ENCODE measurements around the gene CTSS.
A peak's percentile ranks its signal among the peaks of the same experiment; 100 is the strongest.
"Not testable (repeated sequence)": the region's sequence is repeated elsewhere in the genome, so short reads cannot be mapped to it uniquely, and the experiment has no call there.

The CTSS gene

DNA sequence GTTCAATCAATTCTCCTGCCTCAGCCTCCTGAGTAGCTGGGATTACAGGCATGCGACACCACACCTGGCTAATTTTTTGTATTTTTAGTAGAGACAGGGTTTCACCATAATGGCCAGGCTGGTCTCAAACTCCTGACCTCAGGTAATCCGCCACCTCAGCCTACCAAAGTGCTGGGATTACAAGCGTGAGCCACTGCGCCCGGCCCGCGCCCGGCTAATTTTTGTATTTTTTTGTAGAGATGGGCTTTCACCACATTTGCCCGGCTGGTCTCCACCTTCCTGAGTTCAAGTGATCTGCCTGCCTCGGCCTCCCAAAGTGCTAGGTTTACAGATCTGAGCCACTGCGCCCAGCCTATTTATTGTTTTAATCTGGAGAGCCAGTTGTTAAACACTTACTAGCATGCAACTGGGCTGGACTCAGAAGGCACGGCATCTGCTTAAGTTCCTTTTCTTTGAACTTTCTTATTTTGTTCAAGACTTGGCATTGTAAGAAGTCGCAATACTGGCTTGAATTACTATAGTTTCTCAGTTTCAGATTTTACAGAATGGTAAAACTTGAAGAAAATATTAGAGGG lies 10.4 kb upstream of the CTSS start:
- H3K9me3 ChIP-seq (ENCODE audit: control insufficient read depth, insufficient read depth, low read depth, low read length); H3K36me3 ChIP-seq (ENCODE audit: control insufficient read depth in 2 of 2, insufficient read depth in 1 of 2, low read length in 2 of 2); H3K27ac ChIP-seq (ENCODE audit: extremely low read depth, low read depth, low read length); H3K4me1 ChIP-seq (ENCODE audit: control insufficient read depth, insufficient read depth, low read length); POLR2A ChIA-PET; H3K4me3 ChIP-seq (ENCODE audit: low read depth, low read length): not testable (repeated sequence)
- TF ChIP-seq EGR2 (tag by site-specific recombination; IDR thresholded peaks at IDR 0.05; ENCODE audit: low read depth): 0 out of 2 replicates have a peak, but pooled peaks have one; percentile 1
- CTCF ChIA-PET: interaction anchor here (0.7 kb wide), 1 partner anchor 215 kb away, joined by 3 read pairs; no protein-coding TSS in a partner anchor

DNA sequence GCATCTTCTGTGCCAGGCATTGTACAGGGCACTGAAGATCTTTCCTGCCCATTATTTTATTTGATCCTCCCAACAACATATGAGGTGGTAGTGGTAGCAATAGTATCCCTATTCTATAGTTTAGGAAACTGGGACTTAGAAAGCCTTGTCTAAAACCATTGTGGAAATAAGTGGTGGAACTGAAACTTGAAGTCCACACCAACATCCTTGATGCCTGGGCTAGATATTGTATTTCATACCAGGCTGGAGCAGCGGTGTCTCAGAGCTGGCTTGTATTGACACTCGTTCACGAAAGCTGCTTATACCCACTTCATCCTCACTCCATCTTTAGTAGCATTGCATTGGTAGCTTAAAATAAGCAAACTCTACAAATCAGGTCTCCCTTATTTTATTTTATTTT lies 9.7 kb upstream of the CTSS start:
- CTCF ChIA-PET: interaction anchor here (0.7 kb wide), 1 partner anchor 215 kb away, joined by 3 read pairs; no protein-coding TSS in a partner anchor
- H3K4me3 ChIP-seq (ENCODE audit: low read depth, low read length): no peak overlapping the region
- POLR2A ChIA-PET: interaction anchor here (0.6 kb wide), 1 partner anchor 417 kb away, joined by 5 read pairs; no protein-coding TSS in a partner anchor
- H3K9me3 ChIP-seq (ENCODE audit: control insufficient read depth, insufficient read depth, low read depth, low read length): no peaks in the 10 kb centered on the region
- no peaks in the 10 kb centered on the region for H3K36me3 ChIP-seq (ENCODE audit: control insufficient read depth in 2 of 2, insufficient read depth in 1 of 2, low read length in 2 of 2)
- TF ChIP-seq OSR2 (tag by site-specific recombination; IDR thresholded peaks at IDR 0.05) (no peak), ZBTB8A (tag by site-specific recombination; IDR thresholded peaks at IDR 0.05) (no peak), ZNF394 (tag by site-specific recombination; IDR thresholded peaks at IDR 0.05; ENCODE audit: borderline replicate concordance) (no peak), ZNF10 (tag by site-specific recombination; IDR thresholded peaks at IDR 0.05) (no peak), ZNF221 (tag by site-specific recombination; IDR thresholded peaks at IDR 0.05; ENCODE audit: borderline replicate concordance) (no peak), HOXC10 (CRISPR knock-in tag; IDR thresholded peaks at IDR 0.05) (no peak), ZNF112 (tag by site-specific recombination; IDR thresholded peaks at IDR 0.05) (no peak), TCF7L2 (IDR thresholded peaks at IDR 0.05; ENCODE audit: borderline replicate concordance, low read depth, low read length) (no peak), ZFP3 (tag by site-specific recombination; IDR thresholded peaks at IDR 0.05; ENCODE audit: low read depth) (no peak), ZNF433 (tag by site-specific recombination; IDR thresholded peaks at IDR 0.05; ENCODE audit: low read depth) (no peak), ZFP41 (tag by site-specific recombination; IDR thresholded peaks at IDR 0.05; ENCODE audit: borderline replicate concordance) (no peak)
- TF ChIP-seq, protein P1, sequence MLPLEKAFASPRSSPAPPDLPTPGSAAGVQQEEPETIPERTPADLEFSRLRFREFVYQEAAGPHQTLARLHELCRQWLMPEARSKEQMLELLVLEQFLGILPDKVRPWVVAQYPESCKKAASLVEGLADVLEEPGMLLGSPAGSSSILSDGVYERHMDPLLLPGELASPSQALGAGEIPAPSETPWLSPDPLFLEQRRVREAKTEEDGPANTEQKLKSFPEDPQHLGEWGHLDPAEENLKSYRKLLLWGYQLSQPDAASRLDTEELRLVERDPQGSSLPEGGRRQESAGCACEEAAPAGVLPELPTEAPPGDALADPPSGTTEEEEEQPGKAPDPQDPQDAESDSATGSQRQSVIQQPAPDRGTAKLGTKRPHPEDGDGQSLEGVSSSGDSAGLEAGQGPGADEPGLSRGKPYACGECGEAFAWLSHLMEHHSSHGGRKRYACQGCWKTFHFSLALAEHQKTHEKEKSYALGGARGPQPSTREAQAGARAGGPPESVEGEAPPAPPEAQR (tag by site-specific recombination; IDR thresholded peaks at IDR 0.05): no peak
- TF ChIP-seq, protein P2, sequence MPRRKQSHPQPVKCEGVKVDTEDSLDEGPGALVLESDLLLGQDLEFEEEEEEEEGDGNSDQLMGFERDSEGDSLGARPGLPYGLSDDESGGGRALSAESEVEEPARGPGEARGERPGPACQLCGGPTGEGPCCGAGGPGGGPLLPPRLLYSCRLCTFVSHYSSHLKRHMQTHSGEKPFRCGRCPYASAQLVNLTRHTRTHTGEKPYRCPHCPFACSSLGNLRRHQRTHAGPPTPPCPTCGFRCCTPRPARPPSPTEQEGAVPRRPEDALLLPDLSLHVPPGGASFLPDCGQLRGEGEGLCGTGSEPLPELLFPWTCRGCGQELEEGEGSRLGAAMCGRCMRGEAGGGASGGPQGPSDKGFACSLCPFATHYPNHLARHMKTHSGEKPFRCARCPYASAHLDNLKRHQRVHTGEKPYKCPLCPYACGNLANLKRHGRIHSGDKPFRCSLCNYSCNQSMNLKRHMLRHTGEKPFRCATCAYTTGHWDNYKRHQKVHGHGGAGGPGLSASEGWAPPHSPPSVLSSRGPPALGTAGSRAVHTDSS (tag by site-specific recombination; IDR thresholded peaks at IDR 0.05): no peak
- H3K27ac ChIP-seq (ENCODE audit: extremely low read depth, low read depth, low read length): no peak overlapping the region
- H3K4me1 ChIP-seq (ENCODE audit: control insufficient read depth, insufficient read depth, low read length): no peaks in the 10 kb centered on the region

DNA sequence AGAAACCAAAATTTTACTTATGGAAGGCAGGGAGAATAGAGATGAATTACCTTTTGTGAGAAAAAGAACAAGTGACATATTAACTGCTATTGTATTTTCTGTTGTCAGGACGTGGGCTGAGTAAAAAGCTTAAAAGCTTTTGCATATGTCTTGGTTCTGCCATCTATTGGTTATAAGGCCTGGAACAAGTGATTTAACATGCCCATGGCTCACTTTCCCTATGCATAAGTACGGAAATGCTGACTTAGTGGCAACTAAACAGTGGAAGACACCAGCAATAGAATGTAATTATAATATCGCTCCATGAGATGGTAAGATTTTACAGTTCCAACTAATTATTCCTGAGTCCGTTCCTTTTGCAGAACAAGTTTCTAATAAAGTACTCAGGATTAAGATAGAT lies 6.7 kb upstream of the CTSS start:
- CTCF ChIA-PET: no interaction called here
- Histone ChIP-seq H3K9me3 (ENCODE audit: control insufficient read depth, insufficient read depth, low read depth, low read length) (no peaks in the 10 kb centered on the region), H3K27ac (ENCODE audit: extremely low read depth, low read depth, low read length) (no peak overlapping the region), H3K36me3 (ENCODE audit: control insufficient read depth in 2 of 2, insufficient read depth in 1 of 2, low read length in 2 of 2) (no peaks in the 10 kb centered on the region), H3K4me1 (ENCODE audit: control insufficient read depth, insufficient read depth, low read length) (no peaks in the 10 kb centered on the region), H3K4me3 (ENCODE audit: low read depth, low read length) (no peak overlapping the region)
- POLR2A ChIA-PET: no interaction called here
- TF ChIP-seq, protein P3, sequence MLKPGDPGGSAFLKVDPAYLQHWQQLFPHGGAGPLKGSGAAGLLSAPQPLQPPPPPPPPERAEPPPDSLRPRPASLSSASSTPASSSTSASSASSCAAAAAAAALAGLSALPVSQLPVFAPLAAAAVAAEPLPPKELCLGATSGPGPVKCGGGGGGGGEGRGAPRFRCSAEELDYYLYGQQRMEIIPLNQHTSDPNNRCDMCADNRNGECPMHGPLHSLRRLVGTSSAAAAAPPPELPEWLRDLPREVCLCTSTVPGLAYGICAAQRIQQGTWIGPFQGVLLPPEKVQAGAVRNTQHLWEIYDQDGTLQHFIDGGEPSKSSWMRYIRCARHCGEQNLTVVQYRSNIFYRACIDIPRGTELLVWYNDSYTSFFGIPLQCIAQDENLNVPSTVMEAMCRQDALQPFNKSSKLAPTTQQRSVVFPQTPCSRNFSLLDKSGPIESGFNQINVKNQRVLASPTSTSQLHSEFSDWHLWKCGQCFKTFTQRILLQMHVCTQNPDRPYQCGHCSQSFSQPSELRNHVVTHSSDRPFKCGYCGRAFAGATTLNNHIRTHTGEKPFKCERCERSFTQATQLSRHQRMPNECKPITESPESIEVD (tag by site-specific recombination; IDR thresholded peaks at IDR 0.05): no peak
- TF ChIP-seq ZNF549 (tag by site-specific recombination; IDR thresholded peaks at IDR 0.05) (no peak), GLI4 (tag by site-specific recombination; IDR thresholded peaks at IDR 0.05) (no peak), ZNF530 (tag by site-specific recombination; IDR thresholded peaks at IDR 0.05; ENCODE audit: low read depth) (no peak), ZNF416 (tag by site-specific recombination; IDR thresholded peaks at IDR 0.05) (no peak), ZNF23 (tag by site-specific recombination; IDR thresholded peaks at IDR 0.05; ENCODE audit: borderline replicate concordance) (no peak), ZNF501 (tag by site-specific recombination; IDR thresholded peaks at IDR 0.05) (no peak)
- TF ChIP-seq, protein P4, sequence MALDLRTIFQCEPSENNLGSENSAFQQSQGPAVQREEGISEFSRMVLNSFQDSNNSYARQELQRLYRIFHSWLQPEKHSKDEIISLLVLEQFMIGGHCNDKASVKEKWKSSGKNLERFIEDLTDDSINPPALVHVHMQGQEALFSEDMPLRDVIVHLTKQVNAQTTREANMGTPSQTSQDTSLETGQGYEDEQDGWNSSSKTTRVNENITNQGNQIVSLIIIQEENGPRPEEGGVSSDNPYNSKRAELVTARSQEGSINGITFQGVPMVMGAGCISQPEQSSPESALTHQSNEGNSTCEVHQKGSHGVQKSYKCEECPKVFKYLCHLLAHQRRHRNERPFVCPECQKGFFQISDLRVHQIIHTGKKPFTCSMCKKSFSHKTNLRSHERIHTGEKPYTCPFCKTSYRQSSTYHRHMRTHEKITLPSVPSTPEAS (tag by site-specific recombination; IDR thresholded peaks at IDR 0.05): no peak
- TF ChIP-seq, protein P5, sequence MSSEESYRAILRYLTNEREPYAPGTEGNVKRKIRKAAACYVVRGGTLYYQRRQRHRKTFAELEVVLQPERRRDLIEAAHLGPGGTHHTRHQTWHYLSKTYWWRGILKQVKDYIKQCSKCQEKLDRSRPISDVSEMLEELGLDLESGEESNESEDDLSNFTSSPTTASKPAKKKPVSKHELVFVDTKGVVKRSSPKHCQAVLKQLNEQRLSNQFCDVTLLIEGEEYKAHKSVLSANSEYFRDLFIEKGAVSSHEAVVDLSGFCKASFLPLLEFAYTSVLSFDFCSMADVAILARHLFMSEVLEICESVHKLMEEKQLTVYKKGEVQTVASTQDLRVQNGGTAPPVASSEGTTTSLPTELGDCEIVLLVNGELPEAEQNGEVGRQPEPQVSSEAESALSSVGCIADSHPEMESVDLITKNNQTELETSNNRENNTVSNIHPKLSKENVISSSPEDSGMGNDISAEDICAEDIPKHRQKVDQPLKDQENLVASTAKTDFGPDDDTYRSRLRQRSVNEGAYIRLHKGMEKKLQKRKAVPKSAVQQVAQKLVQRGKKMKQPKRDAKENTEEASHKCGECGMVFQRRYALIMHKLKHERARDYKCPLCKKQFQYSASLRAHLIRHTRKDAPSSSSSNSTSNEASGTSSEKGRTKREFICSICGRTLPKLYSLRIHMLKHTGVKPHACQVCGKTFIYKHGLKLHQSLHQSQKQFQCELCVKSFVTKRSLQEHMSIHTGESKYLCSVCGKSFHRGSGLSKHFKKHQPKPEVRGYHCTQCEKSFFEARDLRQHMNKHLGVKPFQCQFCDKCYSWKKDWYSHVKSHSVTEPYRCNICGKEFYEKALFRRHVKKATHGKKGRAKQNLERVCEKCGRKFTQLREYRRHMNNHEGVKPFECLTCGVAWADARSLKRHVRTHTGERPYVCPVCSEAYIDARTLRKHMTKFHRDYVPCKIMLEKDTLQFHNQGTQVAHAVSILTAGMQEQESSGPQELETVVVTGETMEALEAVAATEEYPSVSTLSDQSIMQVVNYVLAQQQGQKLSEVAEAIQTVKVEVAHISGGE (tag by site-specific recombination; conservative IDR thresholded peaks at IDR 0.05; ENCODE audit: low read depth): no peak

Measured in HEK293 (cell line).